GM12878 (cell line): ENCODE data around the gene PIGBOS1. TPM values are rescaled to one million over a fixed set of nuclear protein-coding genes. Genes with fewer than 3 reads are reported as not detected.

Experiments used
- ATAC-seq: fragments of 200-7000 bp; cut with Tn5 transposase; 3 replicates; pipeline ENCODE4 v1.9.1; 2020; ENCODE audit warnings: mild to moderate bottlenecking, moderate library complexity
- BruUV-seq: library from RNA; stranded (reverse); fragments of 400-500 nt; replicated peaks from 2 replicates; lab custom pipeline; 2021; lab: Mats Ljungman, UMichigan
- CTCF ChIA-PET: fragments of 300-600 bp; sonication (Branson Sonifier 250); formaldehyde crosslinking; extraction: SDS; loops from one replicate; lab custom pipeline; 2021; ENCODE audit warnings: inconsistent platforms; lab: Yijun Ruan, JAX
- POLR2A ChIA-PET: fragments of 350-600 bp; formaldehyde crosslinking; extraction: SDS; loops from one replicate; lab custom pipeline; 2021; ENCODE audit warnings: inconsistent platforms; lab: Charles Lee
- RAD21 ChIA-PET: fragments of 300-600 bp; sonication (Branson Sonifier 250); formaldehyde crosslinking; loops from one replicate; lab custom pipeline; 2023; ENCODE audit warnings: antibody characterized with exemption; ENCODE audit not compliant: unreplicated experiment; lab: Charles Lee
- SMC1A ChIA-PET: fragments of 300-600 bp; sonication (Branson Sonifier 250); formaldehyde crosslinking; loops from one replicate; lab custom pipeline; 2023; ENCODE audit not compliant: unreplicated experiment, uncharacterized antibody; lab: Charles Lee
- DNase-seq: peaks from one replicate; pipeline ENCODE4 v3.0.0-alpha.2; 2011; ENCODE audit warnings: low read depth, low spot score
- FAIRE-seq: peaks from 3 replicates; lab custom pipeline; 2011; peaks lifted over from hg19 to GRCh38; lab: Jason Lieb, UNC
- H2AFZ ChIP-seq: 2 replicates; pipeline ENCODE4 v1.6.0; 2011; ENCODE audit warnings: low read depth, low read length, control low read depth; ENCODE audit not compliant: control insufficient read depth
- H3K27ac ChIP-seq: 2 replicates; pipeline ENCODE4 v1.5.1; 2011; ENCODE audit warnings: control low read depth; ENCODE audit not compliant: control insufficient read depth, insufficient read depth
- H3K27me3 ChIP-seq, 2 experiments: replicated peaks in 1 of 2; 2 replicates each; pipeline versions ENCODE4 v1.6.0 to v1.6.1; 2011; ENCODE audit warnings: low read length in 1 of 2; ENCODE audit not compliant: control insufficient read depth in 2 of 2, insufficient read depth in 2 of 2
- H3K36me3 ChIP-seq, 2 experiments: 2 replicates each; pipeline ENCODE4 v1.5.1; 2011; ENCODE audit warnings: low read length in 1 of 2; ENCODE audit not compliant: control insufficient read depth in 2 of 2, insufficient read depth in 2 of 2
- H3K4me1 ChIP-seq: 2 replicates; pipeline ENCODE4 v1.6.1; 2011; ENCODE audit warnings: mild to moderate bottlenecking, low read length, moderate library complexity, mixed read lengths; ENCODE audit not compliant: control insufficient read depth, insufficient read depth
- H3K4me2 ChIP-seq: 2 replicates; pipeline ENCODE4 v1.6.0; 2011; ENCODE audit warnings: control low read depth; ENCODE audit not compliant: control insufficient read depth, insufficient read depth
- H3K4me3 ChIP-seq: fragments of 200-600 bp; sonication (generic); 2 replicates; pipeline ENCODE4 v1.5.1; 2016
- H3K79me2 ChIP-seq: 2 replicates; pipeline ENCODE4 v1.6.0; 2011; ENCODE audit warnings: low read length; ENCODE audit not compliant: control insufficient read depth, insufficient read depth
- H3K9ac ChIP-seq: 2 replicates; pipeline ENCODE4 v1.8.0; 2011; ENCODE audit warnings: low read length, control low read depth, mixed read lengths; ENCODE audit not compliant: control insufficient read depth, insufficient read depth
- H3K9me3 ChIP-seq: replicated peaks from 3 replicates; pipeline ENCODE4 v1.5.1; 2011; ENCODE audit warnings: mild to moderate bottlenecking, low read length; ENCODE audit not compliant: control insufficient read depth, insufficient read depth
- H4K20me1 ChIP-seq: 2 replicates; pipeline ENCODE4 v1.6.0; 2011; ENCODE audit not compliant: control insufficient read depth, insufficient read depth
- BCLAF1 ChIP-seq: fragments of 450-650 bp; IDR thresholded peaks from 2 replicates; pipeline ENCODE4 v1.6.1; 2017; ENCODE audit warnings: antibody characterized with exemption, mild to moderate bottlenecking, moderate library complexity
- CBX5 ChIP-seq: sonication (generic); IDR thresholded peaks from 2 replicates; pipeline ENCODE4 v1.6.1; 2016; ENCODE audit warnings: low read depth, moderate library complexity, mild to moderate bottlenecking, inconsistent platforms
- E4F1 ChIP-seq: fragments of 450-650 bp; IDR thresholded peaks from 2 replicates; pipeline ENCODE4 v1.6.1; 2018; ENCODE audit warnings: borderline replicate concordance, mild to moderate bottlenecking; ENCODE audit not compliant: partially characterized antibody
- FOXK2 ChIP-seq: fragments of 450-650 bp; IDR thresholded peaks from 2 replicates; pipeline ENCODE4 v1.6.1; 2017; ENCODE audit warnings: mild to moderate bottlenecking, moderate library complexity
- IKZF1 ChIP-seq: fragments of 450-650 bp; conservative IDR thresholded peaks from 2 replicates; pipeline ENCODE4 v1.6.1; 2017; ENCODE audit warnings: antibody characterized with exemption, mild to moderate bottlenecking
- SMARCA5 ChIP-seq: fragments of 450-650 bp; IDR thresholded peaks from 2 replicates; pipeline ENCODE4 v1.6.1; 2017; ENCODE audit warnings: mild to moderate bottlenecking
- SUZ12 ChIP-seq: fragments of 200-600 bp; sonication (generic); IDR thresholded peaks from one replicate; pipeline ENCODE4 v1.6.1; 2018; ENCODE audit warnings: antibody characterized with exemption, mild to moderate bottlenecking; ENCODE audit not compliant: unreplicated experiment
- TCF3 ChIP-seq: IDR thresholded peaks from 2 replicates; pipeline ENCODE4 v1.6.1; 2012; ENCODE audit warnings: low read depth, mild to moderate bottlenecking, low read length, borderline replicate concordance; ENCODE audit not compliant: insufficient read depth
- ZNF622 ChIP-seq: fragments of 450-650 bp; IDR thresholded peaks from 2 replicates; pipeline ENCODE4 v1.6.1; 2017; ENCODE audit warnings: mild to moderate bottlenecking, inconsistent platforms
- WGBS: methylation state at CpG from one replicate; pipeline ENCODE4 v1.1.6; 2016; ENCODE audit warnings: low lambda C conversion rate; ENCODE audit not compliant: insufficient replicate concordance, insufficient coverage; ENCODE audit errors: missing lambda C conversion rate; 5-methylcytosine and 5-hydroxymethylcytosine counted together
- in situ Hi-C: fragments of 300-500 bp; cut with MboI; formaldehyde crosslinking; loops from 9 replicates; pipeline ENCODE4 v1.14.3; 2018; ENCODE audit warnings: mixed read lengths
- intact Hi-C: fragments of 100-400 bp; cut with micrococcal nuclease; formaldehyde crosslinking; loops from one replicate; pipeline ENCODE4 v1.14.2; 2022; ENCODE audit not compliant: unreplicated experiment
- polyA plus RNA-seq, 11 experiments: library from polyadenylated mRNA; depleted of rRNA in 4 of 11; unstranded in 6 of 11; stranded (reverse) in 5 of 11; fragments of >200 nt; fragmentation: Nextera tagmentation in 4 of 11; fragmentation: Illumina TruSeq in 1 of 11; extraction: Ambion mirVana in 4 of 11; extraction: Trizol in 1 of 11; gene quantifications; 1 replicate in 1 of 11; 2 replicates in 10 of 11; pipeline versions ENCODE4 v1.2.1 to v1.2.3, GENCODE V29; 2011 to 2016; ENCODE audit warnings: inconsistent platforms in 2 of 11, missing spikeins in 2 of 11, low read depth in 1 of 11
- total RNA-seq, 4 experiments: library from RNA; depleted of rRNA in 3 of 4; stranded (reverse); fragments of >200 nt in 3 of 4; fragmentation: Illumina TruSeq in 1 of 4; extraction: Trizol in 1 of 4; gene quantifications; 2 replicates each; pipeline versions ENCODE4 v1.2.1 to v1.2.3, GENCODE V29; 2013 to 2021
- TF ChIP-seq, protein P1 (sequence below): fragments of 450-650 bp; IDR thresholded peaks from 2 replicates; pipeline ENCODE4 v1.6.1; 2017; ENCODE audit warnings: mild to moderate bottlenecking

PIGBOS1 gene
- total and polyA plus RNA-seq, 10 of the 15 experiments (the other 5 are each of a cell fraction or from before 2014, with no cell fraction given), result 7.1 to 24.7 (median 10.2) TPM

GRCh38 chr15:55284426-55284825, 34.5 kb downstream of the PIGBOS1 start:
- intact Hi-C loops (loop anchor here (5.0 to 10.0 kb wide), 3 partner anchors 123 to 770 kb away; partner anchors contain the start of genes CCPG1 and PIERCE2), in situ Hi-C loops (loop anchor here (5.0 kb wide), 1 partner anchor 62 kb away; no protein-coding TSS in a partner anchor)
- H3K9ac ChIP-seq, result no peak overlapping the region
- 100% methylated on average over 1 of the region's 1 CpG for WGBS
- H3K27ac ChIP-seq, result no peak overlapping the region
- no peaks in the 10 kb centered on the region; a peak in 1 of 4 replicates for H3K36me3 ChIP-seq
- H3K4me2 ChIP-seq, result no peak overlapping the region
- TF ChIP-seq IKZF1 (no peak), SUZ12 (no peak), BCLAF1 (no peak), TCF3 (no peak), SMARCA5 (no peak), FOXK2 (no peak), ZNF622 (no peak), CBX5 (no peak), E4F1 (no peak)
- TF ChIP-seq, protein P1, sequence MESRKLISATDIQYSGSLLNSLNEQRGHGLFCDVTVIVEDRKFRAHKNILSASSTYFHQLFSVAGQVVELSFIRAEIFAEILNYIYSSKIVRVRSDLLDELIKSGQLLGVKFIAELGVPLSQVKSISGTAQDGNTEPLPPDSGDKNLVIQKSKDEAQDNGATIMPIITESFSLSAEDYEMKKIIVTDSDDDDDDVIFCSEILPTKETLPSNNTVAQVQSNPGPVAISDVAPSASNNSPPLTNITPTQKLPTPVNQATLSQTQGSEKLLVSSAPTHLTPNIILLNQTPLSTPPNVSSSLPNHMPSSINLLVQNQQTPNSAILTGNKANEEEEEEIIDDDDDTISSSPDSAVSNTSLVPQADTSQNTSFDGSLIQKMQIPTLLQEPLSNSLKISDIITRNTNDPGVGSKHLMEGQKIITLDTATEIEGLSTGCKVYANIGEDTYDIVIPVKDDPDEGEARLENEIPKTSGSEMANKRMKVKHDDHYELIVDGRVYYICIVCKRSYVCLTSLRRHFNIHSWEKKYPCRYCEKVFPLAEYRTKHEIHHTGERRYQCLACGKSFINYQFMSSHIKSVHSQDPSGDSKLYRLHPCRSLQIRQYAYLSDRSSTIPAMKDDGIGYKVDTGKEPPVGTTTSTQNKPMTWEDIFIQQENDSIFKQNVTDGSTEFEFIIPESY, result no peak
- H3K27me3 ChIP-seq, result no peaks in the 10 kb centered on the region
- ATAC-seq (no peak), FAIRE-seq (no peak), DNase-seq (no peak)
- H4K20me1 ChIP-seq, result no peaks in the 10 kb centered on the region
- ChIA-PET POLR2A (interaction anchor here (1.4 to 2.1 kb wide), 2 partner anchors 63 to 66 kb away, joined by 4 to 7 read pairs; no protein-coding TSS in a partner anchor), CTCF (interaction anchor here (0.6 to 1.4 kb wide), 6 partner anchors 9 to 151 kb away, joined by 3 to 6 read pairs (median 4); partner anchors contain the start of gene RSL24D1), SMC1A (interaction anchor here (1.4 to 11.6 kb wide), 3 partner anchors 27 to 65 kb away, joined by 4 to 110 read pairs (median 6); no protein-coding TSS in a partner anchor), RAD21 (interaction anchor here (1.6 to 2.7 kb wide), 3 partner anchors 63 to 67 kb away, joined by 4 to 12 read pairs (median 9); no protein-coding TSS in a partner anchor)
- H3K79me2 ChIP-seq, result peaks cover 20% of the 10 kb centered on the region
- BruUV-seq, result no TSS peak
- no peak overlapping the region for H2AFZ ChIP-seq
- H3K4me1 ChIP-seq, result peaks cover 17% of the 10 kb centered on the region
- no peaks in the 10 kb centered on the region for H3K9me3 ChIP-seq
- H3K4me3 ChIP-seq, result no peak overlapping the region
